Esophagus muscularis mucosa (tissue), 4 donors: ENCODE results near the gene CDH4.

ENCODE experiments used
- EP300 ChIP-seq: sonication (generic); formaldehyde crosslinking; IDR thresholded peaks from one replicate; pipeline ENCODE4 v1.6.1; 2017; ENCODE audit warnings: antibody characterized with exemption
- POLR2A ChIP-seq: fragments of 450-650 bp; IDR thresholded peaks from one replicate; pipeline ENCODE4 v1.6.1; 2017; ENCODE audit warnings: antibody characterized with exemption, moderate library complexity, mild to moderate bottlenecking, low read depth
- TF ChIP-seq, protein P1 (sequence below), 3 experiments: fragments of 200-600 bp in 2 of 3; fragments of 450-650 bp in 1 of 3; sonication (generic) in 2 of 3; IDR thresholded peaks; one replicate each; pipeline ENCODE4 v1.5.1; 2017 to 2019; ENCODE audit warnings: antibody characterized with exemption in 3 of 3, mild to moderate bottlenecking in 2 of 3, moderate library complexity in 1 of 3

DNA sequence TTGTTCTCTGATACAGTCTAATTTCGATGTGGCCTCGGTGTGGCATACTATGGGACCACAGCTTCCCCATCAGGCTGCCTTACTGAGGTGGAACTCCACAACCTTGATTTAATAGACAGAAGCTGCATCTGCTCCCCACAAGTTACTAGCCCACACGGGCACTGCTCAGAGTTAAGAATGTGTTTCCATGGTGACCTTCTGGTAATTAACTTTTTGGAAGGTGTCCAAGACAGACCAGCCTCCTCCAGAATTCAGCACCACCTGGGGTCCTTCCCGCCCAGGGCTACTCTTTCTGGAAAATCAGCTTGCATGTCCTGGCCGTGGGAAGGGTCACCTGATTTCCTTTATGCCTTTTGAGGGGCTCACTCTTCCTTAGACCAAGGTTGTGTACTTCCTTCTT is 48.7 kb upstream of the CDH4 start:
- TF ChIP-seq POLR2A: no peak
- TF ChIP-seq, protein P1, sequence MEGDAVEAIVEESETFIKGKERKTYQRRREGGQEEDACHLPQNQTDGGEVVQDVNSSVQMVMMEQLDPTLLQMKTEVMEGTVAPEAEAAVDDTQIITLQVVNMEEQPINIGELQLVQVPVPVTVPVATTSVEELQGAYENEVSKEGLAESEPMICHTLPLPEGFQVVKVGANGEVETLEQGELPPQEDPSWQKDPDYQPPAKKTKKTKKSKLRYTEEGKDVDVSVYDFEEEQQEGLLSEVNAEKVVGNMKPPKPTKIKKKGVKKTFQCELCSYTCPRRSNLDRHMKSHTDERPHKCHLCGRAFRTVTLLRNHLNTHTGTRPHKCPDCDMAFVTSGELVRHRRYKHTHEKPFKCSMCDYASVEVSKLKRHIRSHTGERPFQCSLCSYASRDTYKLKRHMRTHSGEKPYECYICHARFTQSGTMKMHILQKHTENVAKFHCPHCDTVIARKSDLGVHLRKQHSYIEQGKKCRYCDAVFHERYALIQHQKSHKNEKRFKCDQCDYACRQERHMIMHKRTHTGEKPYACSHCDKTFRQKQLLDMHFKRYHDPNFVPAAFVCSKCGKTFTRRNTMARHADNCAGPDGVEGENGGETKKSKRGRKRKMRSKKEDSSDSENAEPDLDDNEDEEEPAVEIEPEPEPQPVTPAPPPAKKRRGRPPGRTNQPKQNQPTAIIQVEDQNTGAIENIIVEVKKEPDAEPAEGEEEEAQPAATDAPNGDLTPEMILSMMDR (IDR thresholded peaks at IDR 0.05): no peak
- no peak for TF ChIP-seq EP300
